TTC549 (cell line): ENCODE results near the gene SEBOX.

Source experiments
- FAIRE-seq: peaks from 2 replicates; lab custom pipeline; 2012; peaks lifted over from hg19 to GRCh38; lab: Jason Lieb, UNC

The SEBOX gene

GRCh38 chr17:28317966-28318758 lies 46.8 kb downstream of the SEBOX start:
- FAIRE-seq = no peak

GRCh38 chr17:28317099-28317965 lies 47.7 kb downstream of the SEBOX start:
- no peak for FAIRE-seq

- FAIRE-seq = no peak
These were observed 48.9 kb downstream of the SEBOX start for GRCh38 chr17:28315846-28316705.

- FAIRE-seq = no peak
These were observed 51.2 kb downstream of the SEBOX start for GRCh38 chr17:28313841-28314240.
